GM19351 (cell line): ENCODE measurements around the gene OTOF.

Experiments used
- ATAC-seq: cut with Tn5 transposase; IDR thresholded peaks from one replicate; pipeline ENCODE4 v1.9.1; 2021; ENCODE audit warnings: mild to moderate bottlenecking, moderate library complexity; ENCODE audit not compliant: unreplicated experiment

Gene OTOF

GRCh38 chr2:26454561-26455001, 23.3 kb downstream of the OTOF start:
- no peak for ATAC-seq

GRCh38 chr2:26453421-26454329, 24.2 kb downstream of the OTOF start:
- ATAC-seq, result no peak

GRCh38 chr2:26451700-26452099, 26.2 kb downstream of the OTOF start:
- no peak for ATAC-seq

GRCh38 chr2:26450031-26450635, 27.8 kb downstream of the OTOF start:
- no peak for ATAC-seq

- ATAC-seq, result no peak
Measured at GRCh38 chr2:26449278-26450030, 28.5 kb downstream of the OTOF start.

GRCh38 chr2:26448651-26449050, 29.3 kb downstream of the OTOF start:
- no peak for ATAC-seq

- no peak for ATAC-seq
Measured at GRCh38 chr2:26444236-26444635, 33.7 kb downstream of the OTOF start.

- ATAC-seq, result no peak
Measured at GRCh38 chr2:26442707-26443106, 35.2 kb downstream of the OTOF start.

- no peak for ATAC-seq
Measured at GRCh38 chr2:26442301-26442700, 35.6 kb downstream of the OTOF start.

- no peak for ATAC-seq
Measured at GRCh38 chr2:26438926-26439325, 39.0 kb downstream of the OTOF start.

GRCh38 chr2:26438526-26438925, 39.4 kb downstream of the OTOF start:
- no peak for ATAC-seq

- no peak for ATAC-seq
Measured at GRCh38 chr2:26435106-26435505, 42.8 kb downstream of the OTOF start.

- ATAC-seq, result no peak
Measured at GRCh38 chr2:26432859-26433258, 45.1 kb downstream of the OTOF start.

GRCh38 chr2:26432363-26432762, 45.6 kb downstream of the OTOF start:
- no peak for ATAC-seq

GRCh38 chr2:26430826-26431225, 47.1 kb downstream of the OTOF start:
- ATAC-seq, result no peak

GRCh38 chr2:26429779-26430578, 47.9 kb downstream of the OTOF start:
- no peak for ATAC-seq

GRCh38 chr2:26428846-26429245, 49.1 kb downstream of the OTOF start:
- ATAC-seq, result no peak

GRCh38 chr2:26424221-26424620, 53.7 kb downstream of the OTOF start:
- ATAC-seq, result no peak

- no peak for ATAC-seq
Measured at GRCh38 chr2:26423750-26424149, 54.2 kb downstream of the OTOF start.

GRCh38 chr2:26422947-26423629, 54.8 kb downstream of the OTOF start:
- ATAC-seq, result no peak
